GM19240 (cell line): ENCODE measurements around the gene IGF2.

Experiments
- DNase-seq: peaks from one replicate; pipeline ENCODE4 v3.0.0; 2011; ENCODE audit warnings: low spot score; ENCODE audit not compliant: insufficient read length

IGF2 gene

GRCh38 chr11:2093575-2094353, 45.4 kb downstream of the IGF2 start:
- no peak for DNase-seq

GRCh38 chr11:2092956-2093412, 46.2 kb downstream of the IGF2 start:
- DNase-seq: no peak

- no peak for DNase-seq
Measured at GRCh38 chr11:2092464-2092910, 46.7 kb downstream of the IGF2 start.

GRCh38 chr11:2091786-2092463, 47.3 kb downstream of the IGF2 start:
- DNase-seq: no peak

GRCh38 chr11:2091112-2091746, 48.0 kb downstream of the IGF2 start:
- DNase-seq: no peak

DNA sequence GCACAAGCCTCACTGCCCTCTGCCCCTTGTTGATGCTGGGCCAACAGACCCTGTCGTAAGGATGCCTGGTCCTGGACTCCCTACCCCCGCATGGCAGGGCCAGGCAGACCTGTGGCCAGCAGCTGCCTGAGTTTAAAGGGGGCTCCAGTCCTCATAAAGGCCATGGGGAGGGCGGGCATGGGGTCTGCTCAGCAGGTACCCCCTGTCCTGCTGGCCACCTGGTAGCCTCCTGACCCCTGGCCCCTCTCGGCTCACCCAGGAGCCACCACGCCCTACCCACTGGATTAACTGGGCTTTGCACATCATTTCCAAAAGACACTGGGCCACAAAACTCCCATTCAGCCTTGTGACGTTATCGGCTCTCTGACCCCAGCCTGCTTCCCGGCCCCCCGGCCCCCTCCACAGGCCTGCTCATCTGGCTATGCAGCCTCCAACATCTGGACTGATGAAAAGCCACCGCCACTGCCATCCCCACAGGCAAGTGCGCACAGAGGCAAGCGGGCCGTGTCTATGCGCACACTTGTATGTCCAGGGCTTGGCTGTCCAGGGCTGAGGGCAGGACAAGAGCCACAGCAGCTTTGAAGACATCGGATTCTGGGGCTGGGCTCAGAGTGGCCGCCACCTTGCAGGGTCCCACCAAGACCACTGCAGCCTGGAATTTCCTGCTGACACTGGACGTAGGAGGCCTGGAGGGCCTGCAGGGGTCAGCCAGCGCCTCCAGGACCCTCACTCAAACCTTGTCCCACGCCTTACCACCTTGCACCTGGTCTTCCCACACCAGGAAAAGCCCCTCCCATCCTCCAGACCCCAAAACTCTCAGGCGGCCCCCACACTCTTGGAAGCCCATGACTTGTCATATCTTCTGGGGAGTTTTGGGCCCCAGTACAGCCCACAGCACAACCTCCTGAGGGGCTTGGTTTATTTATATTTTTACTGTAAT, 48.7 kb downstream of the IGF2 start:
- DNase-seq: no peak

GRCh38 chr11:2089536-2090165, 49.5 kb downstream of the IGF2 start:
- DNase-seq: no peak

DNA sequence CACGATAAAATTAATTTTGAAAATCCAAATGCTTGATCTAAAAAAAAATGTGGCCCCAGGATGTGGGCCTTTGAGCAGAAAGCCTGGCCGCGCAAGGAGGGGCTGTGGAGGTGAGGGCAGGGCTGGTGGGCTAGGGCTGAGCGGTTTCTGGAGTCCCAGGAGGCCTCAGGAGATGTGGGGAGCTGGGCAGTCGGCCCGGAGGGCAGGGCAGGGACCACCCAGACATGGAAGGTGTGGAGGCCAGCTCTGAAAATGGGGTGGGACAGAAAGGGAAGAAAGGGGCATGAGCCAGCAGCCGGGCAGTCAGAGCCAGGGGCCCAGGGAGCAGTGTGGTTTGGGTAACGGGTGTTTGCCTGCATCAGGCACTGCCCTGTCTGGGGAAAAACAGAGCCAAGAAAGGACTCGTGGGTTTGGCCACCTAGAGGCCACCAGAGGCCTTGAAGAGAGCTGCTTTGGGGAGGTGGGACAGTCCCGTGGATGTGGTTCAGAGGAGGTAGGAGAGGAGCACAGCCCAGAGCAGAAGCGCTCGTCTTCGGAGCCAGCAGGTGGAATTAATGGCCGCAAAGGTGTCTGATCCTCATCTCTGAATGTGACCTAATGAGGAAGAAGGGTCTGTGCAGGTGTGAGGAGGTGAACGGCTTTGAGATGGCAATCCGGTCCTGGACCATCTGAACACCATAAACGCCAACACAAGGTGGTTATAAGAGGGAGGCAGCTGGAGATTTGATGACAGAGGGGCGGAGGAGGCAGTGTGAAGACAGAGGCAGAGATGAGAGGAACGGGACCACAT, 50.2 kb downstream of the IGF2 start:
- no peak for DNase-seq

- DNase-seq: no peak
Measured at GRCh38 chr11:2088284-2088683, 50.9 kb downstream of the IGF2 start.

DNA sequence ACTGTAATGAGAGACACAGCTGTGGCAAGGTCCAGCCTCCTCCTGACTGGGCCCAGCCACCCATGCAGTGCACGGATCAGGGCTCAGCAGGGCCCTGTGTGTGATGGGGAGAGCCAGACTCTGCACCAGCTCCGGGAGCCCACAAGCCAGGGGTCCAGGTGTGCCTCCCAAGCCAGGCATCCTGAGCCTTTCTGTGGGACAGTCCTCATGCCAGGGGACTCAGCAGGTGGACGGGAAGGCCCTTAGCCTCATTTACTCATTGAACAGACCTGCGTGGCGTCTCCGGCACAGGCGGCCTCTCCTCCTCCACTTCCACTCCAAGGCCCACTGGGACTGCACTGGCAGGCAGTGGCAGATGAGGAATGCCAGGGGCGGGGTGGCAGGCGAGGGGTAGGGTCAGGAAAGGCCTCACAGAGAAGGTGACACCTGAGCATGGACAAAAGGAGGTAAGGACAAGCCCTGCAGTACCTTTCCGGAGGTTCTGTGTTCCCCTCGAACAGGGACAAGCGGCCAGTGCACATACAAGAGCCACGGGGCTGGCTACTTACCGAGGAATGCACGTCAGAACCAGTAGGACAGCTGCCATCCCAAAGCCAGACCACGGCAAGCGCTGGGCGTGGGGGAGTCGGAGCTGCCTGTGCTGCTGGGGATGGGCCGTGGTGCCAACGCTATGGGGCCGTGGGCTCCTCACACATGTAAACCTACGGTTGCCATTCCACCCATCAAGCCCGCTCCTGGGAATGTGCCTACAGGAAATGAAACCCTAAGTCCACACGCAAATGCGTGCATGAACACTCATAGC, 52.7 kb downstream of the IGF2 start:
- no peak for DNase-seq

GRCh38 chr11:2085251-2086066, 53.7 kb downstream of the IGF2 start:
- DNase-seq: no peak

DNA sequence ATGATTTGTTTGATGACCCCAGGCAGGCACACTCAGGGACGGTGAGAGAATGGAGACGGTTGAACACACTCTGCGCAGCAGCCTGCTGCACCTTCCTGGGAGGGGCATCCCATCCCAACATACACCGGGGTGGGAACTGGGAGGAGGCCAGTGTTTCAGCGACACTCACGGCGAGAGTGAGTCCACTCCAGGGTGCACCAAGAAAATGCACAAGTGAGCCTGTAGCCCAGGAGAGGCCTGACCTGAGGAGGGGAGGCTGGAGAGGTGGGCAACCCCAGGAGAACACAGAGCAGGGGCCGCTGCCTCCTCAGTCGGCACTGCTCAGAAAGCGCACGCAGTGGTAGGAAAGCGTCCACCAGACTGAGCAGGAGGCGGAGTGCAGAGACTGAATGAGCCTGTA, 54.5 kb downstream of the IGF2 start:
- no peak for DNase-seq
